GM23248 (cell line): ENCODE measurements around the gene ARHGAP25. TPM values are rescaled to one million over a fixed set of nuclear protein-coding genes. Genes with fewer than 3 reads are reported as not detected.

Source experiments
- DNase-seq: peaks from one replicate; pipeline ENCODE4 v3.0.0-alpha.2; 2015
- H2AFZ ChIP-seq: fragments of 200-600 bp; sonication (generic); 2 replicates; pipeline ENCODE4 v1.6.1; 2016; ENCODE audit warnings: antibody characterized with exemption
- H3F3A ChIP-seq: fragments of 200-600 bp; sonication (generic); 2 replicates; pipeline ENCODE4 v1.6.1; 2016; ENCODE audit warnings: mild to moderate bottlenecking, antibody characterized with exemption, mixed run types; ENCODE audit not compliant: insufficient read depth
- H3K27ac ChIP-seq: fragments of 200-600 bp; sonication (generic); 2 replicates; pipeline ENCODE4 v1.5.1; 2016; ENCODE audit warnings: mild to moderate bottlenecking
- H3K27me3 ChIP-seq: fragments of 200-600 bp; sonication (generic); replicated peaks from 2 replicates; pipeline ENCODE4 v1.6.1; 2016; ENCODE audit warnings: mild to moderate bottlenecking; ENCODE audit not compliant: insufficient read depth
- H3K36me3 ChIP-seq: fragments of 200-600 bp; sonication (generic); 2 replicates; pipeline ENCODE4 v1.6.1; 2016; ENCODE audit warnings: low read depth, mild to moderate bottlenecking
- H3K4me1 ChIP-seq: fragments of 200-600 bp; sonication (generic); 2 replicates; pipeline ENCODE4 v1.6.1; 2016; ENCODE audit warnings: mild to moderate bottlenecking; ENCODE audit not compliant: insufficient read depth
- H3K4me2 ChIP-seq: fragments of 200-600 bp; sonication (generic); one replicate; pipeline ENCODE4 v1.6.1; 2016; ENCODE audit warnings: mild to moderate bottlenecking; ENCODE audit not compliant: unreplicated experiment
- H3K4me3 ChIP-seq: fragments of 200-600 bp; sonication (generic); 2 replicates; pipeline ENCODE4 v1.5.1; 2016; ENCODE audit warnings: mild to moderate bottlenecking
- H3K79me2 ChIP-seq: fragments of 200-600 bp; sonication (generic); 2 replicates; pipeline ENCODE4 v1.6.1; 2016; ENCODE audit warnings: mild to moderate bottlenecking; ENCODE audit not compliant: insufficient read depth
- H3K9ac ChIP-seq: fragments of 200-600 bp; sonication (generic); 2 replicates; pipeline ENCODE4 v1.6.1; 2016; ENCODE audit warnings: mild to moderate bottlenecking
- H3K9me2 ChIP-seq: fragments of 200-600 bp; sonication (generic); 2 replicates; pipeline ENCODE4 v1.6.1; 2016; ENCODE audit warnings: mixed run types, mild to moderate bottlenecking, moderate library complexity; ENCODE audit not compliant: insufficient read depth
- H3K9me3 ChIP-seq: fragments of 200-600 bp; sonication (generic); one replicate; pipeline ENCODE4 v1.6.1; 2017; ENCODE audit warnings: low read depth
- H4K20me1 ChIP-seq: fragments of 200-600 bp; sonication (generic); 2 replicates; pipeline ENCODE4 v1.6.0; 2016; ENCODE audit not compliant: insufficient read depth
- EZH2 ChIP-seq: fragments of 200-600 bp; sonication (generic); IDR thresholded peaks from 2 replicates; pipeline ENCODE4 v1.6.1; 2018; ENCODE audit warnings: antibody characterized with exemption, mild to moderate bottlenecking; ENCODE audit not compliant: insufficient read depth, poor library complexity, severe bottlenecking
- EZH2phosphoT487 ChIP-seq: fragments of 200-600 bp; sonication (generic); IDR thresholded peaks from 2 replicates; pipeline ENCODE4 v1.6.1; 2018; ENCODE audit warnings: antibody characterized with exemption, moderate library complexity, mild to moderate bottlenecking, low read depth; ENCODE audit not compliant: insufficient read depth
- WGBS, 2 experiments: methylation state at CpG; one replicate each; pipeline ENCODE4 v1.1.6; 2015 to 2017; ENCODE audit warnings: low lambda C conversion rate in 2 of 2, low coverage in 1 of 2; ENCODE audit errors: missing lambda C conversion rate in 2 of 2; 5-methylcytosine and 5-hydroxymethylcytosine counted together
- in situ Hi-C: fragments of 300-500 bp; cut with MboI; formaldehyde crosslinking; loops from 2 replicates; pipeline ENCODE4 v1.15.0; 2020
- polyA plus RNA-seq: library from polyadenylated mRNA; unstranded; fragments of >200 nt; fragmentation: Nextera tagmentation; extraction: Ambion mirVana; gene quantifications from 2 replicates; pipeline ENCODE4 v1.2.1, GENCODE V29; 2016
- total RNA-seq: library from RNA; depleted of rRNA; stranded (reverse); fragments of >200 nt; shearing (Covaris generic); gene quantifications from 2 replicates; pipeline ENCODE4 v1.2.3, GENCODE V29; 2014

The ARHGAP25 gene
- total and polyA plus RNA-seq, 2 experiments from 2014 or later = not detected

DNA sequence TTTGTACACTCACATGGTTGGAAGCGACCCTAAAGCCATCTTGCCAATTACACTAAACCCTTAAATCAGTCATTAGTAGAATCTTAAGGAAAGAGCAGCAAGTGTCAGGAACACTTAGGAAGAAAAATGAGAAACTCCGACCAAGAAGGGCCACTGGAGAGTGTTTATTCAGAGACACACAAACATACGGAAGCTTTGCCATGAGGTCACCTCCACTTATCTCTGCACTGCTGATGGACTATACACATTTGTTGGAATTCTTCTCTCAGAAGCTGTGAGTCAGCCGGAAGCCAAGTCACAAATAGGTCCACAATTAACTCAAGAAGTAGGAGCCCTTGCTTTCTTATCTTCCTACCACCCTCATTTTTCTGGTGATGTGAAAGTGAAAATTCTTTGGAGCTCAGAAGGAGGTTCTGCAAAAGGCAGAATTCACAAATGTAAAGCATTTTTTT lies 115.0 kb downstream of the ARHGAP25 start:
- Histone ChIP-seq H3K27me3 (peaks cover 44% of the 10 kb centered on the region), H3K79me2 (no peaks in the 10 kb centered on the region), H3F3A (no peaks in the 10 kb centered on the region), H3K9me2 (no peaks in the 10 kb centered on the region), H3K9ac (no peak overlapping the region), H3K36me3 (no peaks in the 10 kb centered on the region), H3K4me2 (no peak overlapping the region), H3K9me3 (no peaks in the 10 kb centered on the region), H3K4me1 (no peaks in the 10 kb centered on the region), H3K27ac (no peak overlapping the region), H3K4me3 (no peak overlapping the region), H2AFZ (no peak overlapping the region), H4K20me1 (no peaks in the 10 kb centered on the region)
- DNase-seq = no peak
- in situ Hi-C loops = no loop called here
- WGBS, 2 experiments = 64 to 74% methylated on average over 4 of the region's 4 CpGs
- TF ChIP-seq EZH2 (no peak), EZH2phosphoT487 (no peak)

DNA sequence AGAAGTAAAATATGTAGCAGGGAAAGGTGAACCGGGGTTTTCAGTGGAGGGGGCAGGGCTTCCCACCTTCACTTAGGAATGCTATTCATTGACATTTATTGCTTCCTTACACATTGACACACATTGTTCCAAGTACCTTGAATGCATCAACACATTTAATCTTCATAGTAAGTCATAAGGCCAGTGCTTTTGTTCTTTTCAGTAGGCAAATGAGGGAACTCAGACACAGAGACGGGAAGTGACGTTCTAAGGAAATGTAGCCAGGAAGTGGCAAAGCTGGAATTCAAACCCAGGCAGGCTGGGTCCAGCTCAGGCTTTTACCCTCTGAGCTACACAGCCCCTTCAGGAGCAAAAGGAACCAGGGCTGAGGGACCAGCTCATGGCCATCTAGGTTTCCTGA lies 115.9 kb downstream of the ARHGAP25 start:
- Histone ChIP-seq H3K4me2 (no peak overlapping the region), H3K4me1 (no peaks in the 10 kb centered on the region), H3K79me2 (no peaks in the 10 kb centered on the region), H3K9me3 (no peaks in the 10 kb centered on the region), H4K20me1 (no peaks in the 10 kb centered on the region), H3K4me3 (no peak overlapping the region), H3F3A (no peaks in the 10 kb centered on the region), H3K27me3 (peaks cover 35% of the 10 kb centered on the region), H3K9me2 (no peaks in the 10 kb centered on the region), H2AFZ (no peak overlapping the region), H3K27ac (no peak overlapping the region), H3K36me3 (no peaks in the 10 kb centered on the region), H3K9ac (no peak overlapping the region)
- no peak for DNase-seq
- in situ Hi-C loops = no loop called here
- TF ChIP-seq EZH2 = no peak
- TF ChIP-seq EZH2phosphoT487 = no peak
- 60% methylated on average over 3 of the region's 3 CpGs for WGBS, 2 experiments

DNA sequence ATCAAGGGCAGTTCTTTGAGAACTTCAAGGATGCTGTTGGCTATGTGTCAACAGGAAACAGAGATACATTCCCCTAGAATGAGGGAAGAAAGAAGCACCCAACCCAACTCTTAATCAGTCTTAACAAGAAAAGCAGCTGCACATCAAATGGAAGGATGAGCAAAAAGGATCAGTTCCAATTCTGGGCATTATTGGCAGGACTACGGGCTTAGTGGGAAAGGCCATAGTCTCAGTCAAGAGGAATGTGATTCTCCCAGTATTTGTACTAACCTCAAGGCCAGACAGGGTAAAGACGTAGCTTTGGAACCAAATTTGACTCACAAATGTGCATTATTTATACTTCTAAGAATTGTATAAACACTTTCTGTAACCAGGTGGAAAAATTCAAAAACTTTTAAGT lies 118.4 kb downstream of the ARHGAP25 start:
- H3K9me3 ChIP-seq = no peaks in the 10 kb centered on the region
- H3K9ac ChIP-seq = no peak overlapping the region
- peaks cover 20% of the 10 kb centered on the region for H3K27me3 ChIP-seq
- no peak for TF ChIP-seq EZH2
- no peak for TF ChIP-seq EZH2phosphoT487
- no peaks in the 10 kb centered on the region for H3K36me3 ChIP-seq
- WGBS, 2 experiments = 11 to 30% methylated on average over 2 of the region's 2 CpGs
- no peak overlapping the region for H3K4me2 ChIP-seq
- H3K27ac ChIP-seq = no peak overlapping the region
- no peaks in the 10 kb centered on the region for H3K9me2 ChIP-seq
- no peaks in the 10 kb centered on the region for H3F3A ChIP-seq
- no peaks in the 10 kb centered on the region for H4K20me1 ChIP-seq
- no peak overlapping the region for H2AFZ ChIP-seq
- H3K4me1 ChIP-seq = no peaks in the 10 kb centered on the region
- no peaks in the 10 kb centered on the region for H3K79me2 ChIP-seq
- in situ Hi-C loops = no loop called here
- DNase-seq = peak; percentile 14
- no peak overlapping the region for H3K4me3 ChIP-seq

DNA sequence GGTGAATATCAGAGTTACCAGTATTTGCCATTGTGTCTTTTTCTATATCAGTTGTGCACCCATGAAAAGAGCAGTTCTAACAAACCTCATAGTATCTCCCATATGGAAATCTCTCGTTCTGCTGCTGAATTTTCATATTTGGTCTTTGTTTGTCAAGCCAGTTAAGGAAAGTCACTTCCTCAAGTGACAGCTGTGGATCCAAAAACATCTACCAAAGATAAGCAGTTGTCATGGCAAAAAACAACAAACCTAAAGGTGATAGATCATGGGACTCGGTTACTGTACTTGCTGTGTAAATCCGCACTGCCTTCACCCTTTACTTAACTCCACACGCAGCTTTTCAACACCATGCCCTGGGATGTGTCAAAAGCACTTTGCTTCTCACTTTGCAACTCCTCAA lies 119.3 kb downstream of the ARHGAP25 start:
- Histone ChIP-seq H3K9me3 (no peaks in the 10 kb centered on the region), H3K36me3 (no peaks in the 10 kb centered on the region), H3K9me2 (no peaks in the 10 kb centered on the region), H3K27ac (no peak overlapping the region), H3K4me2 (no peak overlapping the region), H3K79me2 (no peaks in the 10 kb centered on the region), H3K9ac (no peak overlapping the region), H3K4me3 (no peak overlapping the region), H2AFZ (no peak overlapping the region), H3F3A (no peaks in the 10 kb centered on the region), H4K20me1 (no peaks in the 10 kb centered on the region), H3K27me3 (peaks cover 22% of the 10 kb centered on the region), H3K4me1 (no peaks in the 10 kb centered on the region)
- no peak for DNase-seq
- in situ Hi-C loops = no loop called here
- WGBS, 2 experiments = 37 to 44% methylated on average over 4 of the region's 4 CpGs
- TF ChIP-seq EZH2 (no peak), EZH2phosphoT487 (no peak)

DNA sequence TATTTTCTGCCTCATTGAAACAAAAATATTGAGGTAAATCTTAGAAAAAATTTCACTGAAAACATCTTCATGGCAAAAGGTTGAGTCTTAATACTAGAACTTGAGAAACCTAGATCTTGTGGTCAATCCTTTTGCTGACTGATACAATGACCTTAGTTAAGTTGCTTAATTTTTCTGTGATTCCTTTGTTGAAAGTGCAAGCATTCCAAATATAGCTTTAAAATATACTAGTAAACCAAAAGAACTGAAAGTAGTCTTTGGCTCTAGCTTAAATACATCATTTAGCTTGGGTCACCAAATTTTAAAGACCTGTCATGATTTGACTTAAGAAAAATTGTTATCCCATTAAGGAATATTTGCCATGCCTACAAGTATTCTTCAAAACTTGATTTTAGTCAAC lies 119.9 kb downstream of the ARHGAP25 start:
- no peaks in the 10 kb centered on the region for H3K36me3 ChIP-seq
- no peak for TF ChIP-seq EZH2phosphoT487
- no peak for TF ChIP-seq EZH2
- H3K27ac ChIP-seq = no peak overlapping the region
- no peak overlapping the region for H3K4me3 ChIP-seq
- in situ Hi-C loops = no loop called here
- DNase-seq = no peak
- H3K9ac ChIP-seq = no peak overlapping the region
- no peaks in the 10 kb centered on the region for H3K9me3 ChIP-seq
- no peak overlapping the region for H2AFZ ChIP-seq
- H3K4me1 ChIP-seq = no peaks in the 10 kb centered on the region
- H4K20me1 ChIP-seq = no peaks in the 10 kb centered on the region
- no peaks in the 10 kb centered on the region for H3F3A ChIP-seq
- H3K27me3 ChIP-seq = peaks cover 22% of the 10 kb centered on the region
- H3K79me2 ChIP-seq = no peaks in the 10 kb centered on the region
- no peak overlapping the region for H3K4me2 ChIP-seq
- H3K9me2 ChIP-seq = no peaks in the 10 kb centered on the region
